Endothelial cell of umbilical vein (primary cell): ENCODE data around the gene CNTF. TPM values are rescaled to one million over a fixed set of nuclear protein-coding genes. Genes with fewer than 3 reads are reported as not detected.
A peak's percentile ranks its signal among the peaks of the same experiment; 100 is the strongest.

Experiments
- BruUV-seq: library from RNA; stranded (reverse); fragments of 400-500 nt; replicated peaks from 2 replicates; lab custom pipeline; 2021; lab: Mats Ljungman, UMichigan
- CTCF ChIA-PET: fragments of 300-600, 350-600 bp; sonication (Branson Sonifier 250); formaldehyde crosslinking; loops from one replicate; lab custom pipeline; 2021; ENCODE audit warnings: antibody characterized with exemption, inconsistent platforms; lab: Charles Lee
- POLR2A ChIA-PET: fragments of 300-600, 350-600 bp; sonication (Branson Sonifier 250); formaldehyde crosslinking; loops from one replicate; lab custom pipeline; 2021; ENCODE audit warnings: antibody characterized with exemption, inconsistent platforms; lab: Charles Lee
- DNase-seq: peaks from one replicate; pipeline ENCODE4 v3.0.0-alpha.2; 2011; ENCODE audit warnings: low read depth, low spot score
- FAIRE-seq: peaks from 2 replicates; lab custom pipeline; 2011; peaks lifted over from hg19 to GRCh38; lab: Jason Lieb, UNC
- H2AFZ ChIP-seq: 2 replicates; pipeline ENCODE4 v1.6.0; 2012; ENCODE audit warnings: low read depth, low read length, control low read depth, inconsistent platforms
- H3K27ac ChIP-seq: 2 replicates; pipeline ENCODE4 v1.5.1; 2011; ENCODE audit warnings: low read depth, mild to moderate bottlenecking, control low read depth, low read length, moderate library complexity; ENCODE audit not compliant: insufficient read depth
- H3K27me3 ChIP-seq, 2 experiments: 2 replicates each; pipeline versions ENCODE4 v1.6.0 to v1.6.1; 2011; ENCODE audit warnings: low read length in 2 of 2, mixed read lengths in 1 of 2; ENCODE audit not compliant: control insufficient read depth in 2 of 2, insufficient read depth in 2 of 2
- H3K36me3 ChIP-seq, 2 experiments: 2 replicates in 1 of 2; 3 replicates in 1 of 2; pipeline ENCODE4 v1.5.1; 2011; ENCODE audit warnings: low read length in 2 of 2, mild to moderate bottlenecking in 1 of 2, moderate library complexity in 1 of 2; ENCODE audit not compliant: control insufficient read depth in 2 of 2, insufficient read depth in 2 of 2; ENCODE audit errors: extremely low read depth in 1 of 2
- H3K4me1 ChIP-seq: 3 replicates; pipeline ENCODE4 v1.5.1; 2011; ENCODE audit warnings: mild to moderate bottlenecking, low read length; ENCODE audit not compliant: control insufficient read depth, insufficient read depth; ENCODE audit errors: extremely low read depth
- H3K4me2 ChIP-seq: 2 replicates; pipeline ENCODE4 v1.6.1; 2011; ENCODE audit warnings: low read length, control low read depth, mixed read lengths; ENCODE audit not compliant: insufficient read depth
- H3K4me3 ChIP-seq, 3 experiments: fragments of 200-600 bp in 1 of 3; sonication (generic), shearing (Covaris generic) in 1 of 3; replicated peaks in 1 of 3; 2 replicates each; pipeline ENCODE4 v1.5.1; 2011 to 2016; ENCODE audit warnings: control low read depth in 3 of 3, low read length in 3 of 3, mild to moderate bottlenecking in 2 of 3, inconsistent platforms in 1 of 3, low read depth in 1 of 3, moderate library complexity in 1 of 3; ENCODE audit not compliant: insufficient read depth in 1 of 3
- H3K79me2 ChIP-seq: 2 replicates; pipeline ENCODE4 v1.6.0; 2012; ENCODE audit warnings: low read length, inconsistent platforms; ENCODE audit not compliant: control insufficient read depth, insufficient read depth
- H3K9ac ChIP-seq: replicated peaks from 2 replicates; pipeline ENCODE3; 2011; ENCODE audit warnings: low read length, control low read depth; ENCODE audit not compliant: insufficient read depth; ENCODE audit errors: extremely low read depth
- H3K9me1 ChIP-seq: replicated peaks from 3 replicates; pipeline ENCODE4 v1.6.0; 2011; ENCODE audit warnings: mild to moderate bottlenecking, low read length; ENCODE audit not compliant: control insufficient read depth, insufficient read depth; ENCODE audit errors: extremely low read depth
- H3K9me3 ChIP-seq: replicated peaks from 2 replicates; pipeline ENCODE4 v1.5.1; 2012; ENCODE audit warnings: low read length, inconsistent platforms; ENCODE audit not compliant: control insufficient read depth, insufficient read depth
- H4K20me1 ChIP-seq: replicated peaks from 2 replicates; pipeline ENCODE3; 2011; ENCODE audit warnings: mild to moderate bottlenecking, low read length; ENCODE audit not compliant: control insufficient read depth, insufficient read depth; ENCODE audit errors: extremely low read depth
- CTCF ChIP-seq, 2 donors: IDR thresholded peaks; 1 replicate in 1 of 2; 2 replicates in 1 of 2; pipeline ENCODE4 v1.5.1; 2011; ENCODE audit warnings: low read length in 2 of 2, mild to moderate bottlenecking in 2 of 2, moderate library complexity in 2 of 2, control low read depth in 1 of 2, inconsistent platforms in 1 of 2, low read depth in 1 of 2; ENCODE audit not compliant: insufficient read depth in 1 of 2; ENCODE audit errors: extremely low read depth in 1 of 2
- EZH2 ChIP-seq: IDR thresholded peaks from 2 replicates; pipeline ENCODE4 v1.6.1; 2012; ENCODE audit warnings: borderline replicate concordance, low read depth, mild to moderate bottlenecking, moderate library complexity, low read length, inconsistent platforms; ENCODE audit not compliant: severe bottlenecking
- FOS ChIP-seq: IDR thresholded peaks from 2 replicates; pipeline ENCODE4 v1.6.1; 2011; ENCODE audit warnings: mild to moderate bottlenecking, low read length, moderate library complexity, borderline replicate concordance; ENCODE audit not compliant: insufficient read depth
- GATA2 ChIP-seq: IDR thresholded peaks from 2 replicates; pipeline ENCODE4 v1.7.0; 2011; ENCODE audit warnings: low read depth, mild to moderate bottlenecking, moderate library complexity, mixed read lengths, low read length; ENCODE audit not compliant: insufficient read length, insufficient read depth
- JUN ChIP-seq: IDR thresholded peaks from 2 replicates; pipeline ENCODE4 v1.6.1; 2011; ENCODE audit warnings: borderline replicate concordance, low read depth; ENCODE audit not compliant: insufficient read length, insufficient read depth
- MYC ChIP-seq: IDR thresholded peaks from one replicate; pipeline ENCODE4 v1.6.1; 2011; ENCODE audit warnings: mild to moderate bottlenecking, low read depth, low read length
- POLR2A ChIP-seq: IDR thresholded peaks from 2 replicates; pipeline ENCODE4 v1.6.1; 2012; ENCODE audit warnings: low read depth, mild to moderate bottlenecking, control low read depth, low read length
- POLR2AphosphoS5 ChIP-seq: IDR thresholded peaks from 2 replicates; pipeline ENCODE4 v1.6.1; 2012; ENCODE audit warnings: low read depth, mild to moderate bottlenecking, control low read depth, low read length, moderate library complexity; ENCODE audit not compliant: insufficient read depth
- dilution Hi-C: fragments of 300-500 bp; cut with MboI; formaldehyde crosslinking; loops from one replicate; pipeline ENCODE4 v1.15.0; 2019; ENCODE audit warnings: low sequenced_read_pairs; ENCODE audit not compliant: extremely low pct_ligation_motif_present
- intact Hi-C: fragments of 100-400 bp; cut with micrococcal nuclease; formaldehyde crosslinking; loops from one replicate; pipeline ENCODE4 v1.10.0; 2022
- polyA plus RNA-seq, 4 experiments: library from polyadenylated mRNA; depleted of rRNA in 3 of 4; stranded (reverse) in 3 of 4; unstranded in 1 of 4; fragments of >200 nt; gene quantifications; 2 replicates each; pipeline versions ENCODE4 v1.2.1 to v1.2.3, GENCODE V29; 2011 to 2012; ENCODE audit warnings: missing spikeins in 1 of 4
- total RNA-seq: library from RNA; stranded (reverse); gene quantifications from 2 replicates; pipeline ENCODE4 v1.2.3, GENCODE V29; 2021
- TF ChIP-seq, protein P1 (sequence below): IDR thresholded peaks from 2 replicates; pipeline ENCODE4 v1.6.1; 2011; ENCODE audit not compliant: insufficient read depth, insufficient read length

Gene CNTF
- total and polyA plus RNA-seq, 2 donors (not counting 3 experiments of a cell fraction or from before 2014, with no cell fraction given) = 0.84 to 3.3 TPM

GRCh38 chr11:58580311-58580710 lies 42.2 kb upstream of the CNTF start:
- CTCF ChIA-PET = interaction anchor here (5.8 kb wide), 1 partner anchor 12 kb away, joined by 62 read pairs; no protein-coding TSS in a partner anchor
- Histone ChIP-seq H2AFZ (no peak overlapping the region), H3K36me3 (no peaks in the 10 kb centered on the region), H3K9me3 (no peaks in the 10 kb centered on the region), H3K9ac (peak overlapping the region; percentile 97), H3K9me1 (no peaks in the 10 kb centered on the region), H3K27ac (peak overlapping the region; percentile 95), H3K79me2 (peaks cover 58% of the 10 kb centered on the region), H3K4me1 (peaks cover 30% of the 10 kb centered on the region), H3K4me2 (peak overlapping the region; percentile 93), H3K4me3 (peak overlapping the region; percentile 59 to 92 (median 76)), H3K27me3 (no peaks in the 10 kb centered on the region), H4K20me1 (no peaks in the 10 kb centered on the region)
- FAIRE-seq (no peak), DNase-seq (no peak)
- TF ChIP-seq EZH2 (no peak), FOS (no peak), POLR2AphosphoS5 (no peak), GATA2 (no peak), MYC (no peak), CTCF (IDR thresholded peaks at IDR 0.05; ENCODE audit: extremely low read depth in 1 of 2, insufficient read depth in 1 of 2, low read depth in 1 of 2, low read length in 2 of 2) (no peak), JUN (no peak), POLR2A (no peak)
- TF ChIP-seq, protein P1, sequence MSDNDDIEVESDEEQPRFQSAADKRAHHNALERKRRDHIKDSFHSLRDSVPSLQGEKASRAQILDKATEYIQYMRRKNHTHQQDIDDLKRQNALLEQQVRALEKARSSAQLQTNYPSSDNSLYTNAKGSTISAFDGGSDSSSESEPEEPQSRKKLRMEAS = no peak
- intact Hi-C loops = no loop called here
- BruUV-seq = TSS peak; percentile 19
- dilution Hi-C loops = no loop called here
- POLR2A ChIA-PET = no interaction called here
